Chondrocyte (in vitro differentiated cells): ENCODE results near the gene SHD. TPM values are rescaled to one million over a fixed set of nuclear protein-coding genes. Genes with fewer than 3 reads are reported as not detected.

Experiments used
- DNase-seq: peaks from one replicate; pipeline ENCODE4 v3.0.0; 2021; ENCODE audit warnings: mixed read lengths, low spot score
- H3K27ac Mint-ChIP-seq: one replicate; pipeline ENCODE4 v1.8.0; 2021; ENCODE audit warnings: mild to moderate bottlenecking, moderate library complexity, mixed read lengths; ENCODE audit not compliant: unreplicated experiment
- H3K27me3 Mint-ChIP-seq: 2 replicates; pipeline ENCODE4 v1.8.0; 2021; ENCODE audit warnings: low read depth, mixed read lengths
- H3K36me3 Mint-ChIP-seq: 2 replicates; pipeline ENCODE4 v1.8.0; 2021; ENCODE audit warnings: low read depth, mixed read lengths
- H3K4me1 Mint-ChIP-seq: 2 replicates; pipeline ENCODE4 v1.8.0; 2021; ENCODE audit warnings: low read depth, mild to moderate bottlenecking, mixed read lengths
- H3K4me3 Mint-ChIP-seq: one replicate; pipeline ENCODE4 v1.8.0; 2021; ENCODE audit warnings: mild to moderate bottlenecking, moderate library complexity, mixed read lengths; ENCODE audit not compliant: unreplicated experiment
- H3K9me3 Mint-ChIP-seq: 2 replicates; pipeline ENCODE4 v1.8.0; 2021; ENCODE audit warnings: low read depth, mixed read lengths
- CTCF ChIP-seq: fragments of 200-600 bp; sonication (generic); IDR thresholded peaks from 2 replicates; pipeline ENCODE4 v1.5.0; 2021; ENCODE audit warnings: antibody characterized with exemption, mild to moderate bottlenecking, moderate library complexity
- total RNA-seq: library from RNA; stranded (reverse); gene quantifications from 3 replicates; pipeline ENCODE4 v1.2.1, GENCODE V29; 2021

SHD gene
- total RNA-seq, 1 donor from 2014 or later = not detected

- DNase-seq = no peak
- no peak overlapping the region for H3K4me3 Mint-ChIP-seq
- peak overlapping the region; percentile 51 for H3K27ac Mint-ChIP-seq
- no peaks in the 10 kb centered on the region for H3K36me3 Mint-ChIP-seq
- peaks cover 18% of the 10 kb centered on the region for H3K27me3 Mint-ChIP-seq
- H3K4me1 Mint-ChIP-seq = no peaks in the 10 kb centered on the region
- no peak for TF ChIP-seq CTCF
- no peaks in the 10 kb centered on the region for H3K9me3 Mint-ChIP-seq
Measured at GRCh38 chr19:4291184-4291732, 12.2 kb downstream of the SHD start.

GRCh38 chr19:4292515-4292914 is 13.4 kb downstream of the SHD start:
- no peak for TF ChIP-seq CTCF
- Mint-ChIP-seq H3K4me3 (no peak overlapping the region), H3K27me3 (peaks cover 13% of the 10 kb centered on the region), H3K27ac (no peak overlapping the region), H3K36me3 (no peaks in the 10 kb centered on the region), H3K9me3 (no peaks in the 10 kb centered on the region), H3K4me1 (no peaks in the 10 kb centered on the region)
- DNase-seq = no peak

- H3K4me3 Mint-ChIP-seq = no peak overlapping the region
- no peak for TF ChIP-seq CTCF
- H3K36me3 Mint-ChIP-seq = no peaks in the 10 kb centered on the region
- no peaks in the 10 kb centered on the region for H3K4me1 Mint-ChIP-seq
- DNase-seq = no peak
- no peak overlapping the region for H3K27ac Mint-ChIP-seq
- peaks cover 7% of the 10 kb centered on the region for H3K27me3 Mint-ChIP-seq
- no peaks in the 10 kb centered on the region for H3K9me3 Mint-ChIP-seq
Measured at GRCh38 chr19:4294389-4294788, 15.3 kb downstream of the SHD start.

- TF ChIP-seq CTCF = no peak
- Mint-ChIP-seq H3K4me1 (no peaks in the 10 kb centered on the region), H3K4me3 (no peak overlapping the region), H3K27me3 (peaks cover 2% of the 10 kb centered on the region), H3K36me3 (no peaks in the 10 kb centered on the region), H3K9me3 (no peaks in the 10 kb centered on the region), H3K27ac (no peak overlapping the region)
- no peak for DNase-seq
Measured at GRCh38 chr19:4295972-4296771, 17.1 kb downstream of the SHD start.

- no peak for TF ChIP-seq CTCF
- no peaks in the 10 kb centered on the region for H3K4me1 Mint-ChIP-seq
- no peaks in the 10 kb centered on the region for H3K9me3 Mint-ChIP-seq
- no peak overlapping the region for H3K27ac Mint-ChIP-seq
- H3K4me3 Mint-ChIP-seq = no peak overlapping the region
- no peaks in the 10 kb centered on the region for H3K36me3 Mint-ChIP-seq
- DNase-seq = no peak
- peaks cover 2% of the 10 kb centered on the region for H3K27me3 Mint-ChIP-seq
Measured at GRCh38 chr19:4297901-4298809, 19.1 kb downstream of the SHD start.
